C4-2B (cell line): ENCODE results near the gene TENM4.

Source experiments
- H3K27ac ChIP-seq: fragments of 450-650 bp; 2 replicates; pipeline ENCODE4 v1.5.1; 2017
- CTCF ChIP-seq: fragments of 450-650 bp; conservative IDR thresholded peaks from 2 replicates; pipeline ENCODE4 v1.5.1; 2017; ENCODE audit warnings: mild to moderate bottlenecking
- ZFX ChIP-seq: fragments of 450-650 bp; IDR thresholded peaks from 2 replicates; pipeline ENCODE4 v1.6.1; 2017

TENM4 gene

GRCh38 chr11:79402912-79403311 lies 37.9 kb downstream of the TENM4 start:
- H3K27ac ChIP-seq = no peak overlapping the region
- TF ChIP-seq ZFX = no peak
- TF ChIP-seq CTCF = no peak

- no peak for TF ChIP-seq ZFX
- TF ChIP-seq CTCF = peak; percentile 87
- H3K27ac ChIP-seq = no peak overlapping the region
Observed at GRCh38 chr11:79400717-79401330, 40.0 kb downstream of the TENM4 start.

- TF ChIP-seq ZFX (no peak), CTCF (no peak)
- H3K27ac ChIP-seq = no peak overlapping the region
Observed at GRCh38 chr11:79400206-79400605, 40.6 kb downstream of the TENM4 start.

- H3K27ac ChIP-seq = no peak overlapping the region
- TF ChIP-seq CTCF = no peak
- no peak for TF ChIP-seq ZFX
Observed at GRCh38 chr11:79397252-79397651, 43.6 kb downstream of the TENM4 start.

GRCh38 chr11:79396674-79397073 lies 44.2 kb downstream of the TENM4 start:
- no peak overlapping the region for H3K27ac ChIP-seq
- TF ChIP-seq CTCF (no peak), ZFX (no peak)

GRCh38 chr11:79396001-79396400 lies 44.8 kb downstream of the TENM4 start:
- no peak for TF ChIP-seq ZFX
- TF ChIP-seq CTCF = no peak
- H3K27ac ChIP-seq = no peak overlapping the region

- no peak for TF ChIP-seq ZFX
- TF ChIP-seq CTCF = no peak
- H3K27ac ChIP-seq = no peak overlapping the region
Observed at GRCh38 chr11:79393362-79394043, 47.3 kb downstream of the TENM4 start.
